ENCODE results near the gene SNU13. TPM values are rescaled to one million over a fixed set of nuclear protein-coding genes. Genes with fewer than 3 reads are reported as not detected.
"Not testable (repeated sequence)": the region's sequence is repeated elsewhere in the genome, so short reads cannot be mapped to it uniquely, and the experiment has no call there.

Gene SNU13
- 159 TPM for total RNA-seq
- 100 to 1,000 TPM; 303 to 341 (median 316) TPM for polyA plus RNA-seq

GRCh38 chr22:41688365-41689211 lies at the start of gene SNU13:
Gene SNU13, minus strand, starts transcription at chr22:41688867. Its CDS starts 71 bp downstream, at chr22:41688796.
- DNase-seq (peak; percentile 91 to 96 (median 92)), ATAC-seq (ENCODE audit: low read depth in 2 of 2) (peak; percentile 96 to 97)
- peaks cover 21% of the 10 kb centered on the region for H3K4me1 ChIP-seq (ENCODE audit: control insufficient read depth, insufficient read depth, low read length, poor library complexity, severe bottlenecking)
- peak within 1 kb of the TSS; percentile 94 for H3K4me3 ChIP-seq (ENCODE audit: low read depth, low read length)
- Mint-ChIP-seq H3K4me1 (peaks cover 9 to 42% (median 27%) of the 10 kb centered on the region in 4 donors), H3K4me3 (peak within 1 kb of the TSS; percentile 95 to 98 (median 97)), H3K27ac (peak within 1 kb of the TSS; percentile 99), H3K9me3 (no peaks in the 10 kb centered on the region), H3K27me3 (no peaks in the 10 kb centered on the region), H3K36me3 (no peaks in the 10 kb centered on the region)
- peak within 1 kb of the TSS; percentile 97 for H3K27ac ChIP-seq (ENCODE audit: insufficient read depth, low read length, poor library complexity, severe bottlenecking)
- H3K36me3 ChIP-seq (ENCODE audit: control insufficient read depth, insufficient read depth, low read length) = peaks cover 3% of the 10 kb centered on the region
- no peaks in the 10 kb centered on the region for H3K27me3 ChIP-seq (ENCODE audit: control insufficient read depth, insufficient read depth, low read length)
- no peaks in the 10 kb centered on the region for H3K9me3 ChIP-seq (ENCODE audit: control insufficient read depth in 2 of 2, low read length in 2 of 2)

DNA sequence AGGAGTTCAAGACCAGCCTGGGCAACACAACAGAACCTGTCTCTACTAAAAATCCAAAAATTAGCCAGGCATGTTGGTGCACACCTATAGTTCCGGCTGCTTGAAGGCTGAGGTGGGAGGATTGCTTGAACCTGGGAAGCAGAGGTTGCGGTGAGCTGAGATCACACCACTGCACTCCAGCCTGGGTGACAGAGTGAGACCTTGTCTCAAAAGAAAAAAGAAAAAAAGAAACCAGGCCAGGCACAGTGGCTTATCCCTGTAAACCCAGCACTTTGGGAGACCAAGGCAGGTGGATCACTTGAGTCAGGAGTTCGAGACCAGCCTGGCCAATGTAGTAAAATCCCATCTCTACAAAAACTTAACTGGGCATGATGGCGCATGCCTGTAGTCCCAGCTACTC lies 44.6 kb upstream of the SNU13 start:
- peaks cover 13% of the 10 kb centered on the region for H3K27me3 Mint-ChIP-seq
- H3K4me1 ChIP-seq (ENCODE audit: control insufficient read depth, insufficient read depth, low read length, poor library complexity, severe bottlenecking) = not testable (repeated sequence)

DNA sequence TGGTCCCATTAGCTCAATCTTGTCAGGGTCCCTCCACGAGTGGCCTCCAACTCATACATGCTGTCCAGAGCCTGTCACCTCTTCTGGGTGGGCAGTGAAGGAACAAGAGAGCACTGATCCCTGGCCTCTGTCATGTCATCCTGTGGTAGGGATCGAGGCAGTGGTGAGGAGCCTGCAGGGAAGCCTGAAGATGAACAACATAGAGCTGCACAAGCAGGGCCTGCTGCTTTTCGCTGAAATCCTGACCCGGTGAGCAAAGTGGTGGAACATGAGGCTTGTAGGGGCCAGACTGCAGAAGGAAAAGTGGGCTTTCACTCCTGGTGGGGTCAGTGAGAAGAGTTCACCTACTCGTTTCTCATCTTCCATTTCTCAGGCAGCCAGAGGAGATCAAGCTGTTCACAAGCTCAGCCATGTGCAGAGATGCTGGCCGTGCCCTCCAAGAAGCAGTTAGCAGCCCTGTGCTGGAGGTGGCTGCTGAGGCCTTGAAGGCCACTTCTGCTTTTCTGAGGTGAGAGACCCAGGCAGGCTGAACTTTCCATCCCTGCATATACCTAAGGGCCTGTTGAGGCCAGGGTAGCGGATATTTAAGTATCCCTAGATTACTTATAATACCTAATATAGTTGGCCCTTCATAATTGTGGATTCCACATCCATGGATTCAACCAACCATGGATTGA lies 43.6 kb upstream of the SNU13 start:
- Mint-ChIP-seq H3K27ac (no peak overlapping the region), H3K27me3 (peaks cover 11% of the 10 kb centered on the region)

More for the DNA sequence above, 44.6 kb upstream of the SNU13 start:
- not testable (repeated sequence) for H3K9me3 Mint-ChIP-seq; H3K4me3 ChIP-seq (ENCODE audit: low read depth, low read length); H3K27ac Mint-ChIP-seq; H3K9me3 ChIP-seq (ENCODE audit: control insufficient read depth in 2 of 2, low read length in 2 of 2); H3K36me3 ChIP-seq (ENCODE audit: control insufficient read depth, insufficient read depth, low read length); H3K36me3 Mint-ChIP-seq; ATAC-seq (ENCODE audit: low read depth in 2 of 2); H3K27me3 ChIP-seq (ENCODE audit: control insufficient read depth, insufficient read depth, low read length); H3K27ac ChIP-seq (ENCODE audit: insufficient read depth, low read length, poor library complexity, severe bottlenecking); H3K4me3 Mint-ChIP-seq; DNase-seq; H3K4me1 Mint-ChIP-seq

GRCh38 chr22:41731609-41732008 lies 42.9 kb upstream of the SNU13 start:
- H3K4me3 ChIP-seq (ENCODE audit: low read depth, low read length) = no peak overlapping the region
- Mint-ChIP-seq H3K27me3 (peaks cover 9% of the 10 kb centered on the region), H3K4me1 (no peaks in the 10 kb centered on the region), H3K4me3 (no peak overlapping the region), H3K36me3 (no peaks in the 10 kb centered on the region), H3K9me3 (no peaks in the 10 kb centered on the region), H3K27ac (no peak overlapping the region)
- H3K27me3 ChIP-seq (ENCODE audit: control insufficient read depth, insufficient read depth, low read length) = no peaks in the 10 kb centered on the region
- H3K36me3 ChIP-seq (ENCODE audit: control insufficient read depth, insufficient read depth, low read length) = no peaks in the 10 kb centered on the region
- DNase-seq (no peak), ATAC-seq (ENCODE audit: low read depth in 2 of 2) (no peak)
- H3K9me3 ChIP-seq (ENCODE audit: control insufficient read depth in 2 of 2, low read length in 2 of 2) = no peaks in the 10 kb centered on the region
- H3K4me1 ChIP-seq (ENCODE audit: control insufficient read depth, insufficient read depth, low read length, poor library complexity, severe bottlenecking) = no peaks in the 10 kb centered on the region
- H3K27ac ChIP-seq (ENCODE audit: insufficient read depth, low read length, poor library complexity, severe bottlenecking) = no peak overlapping the region

More for the DNA sequence above, 43.6 kb upstream of the SNU13 start:
- Histone ChIP-seq H3K4me1 (ENCODE audit: control insufficient read depth, insufficient read depth, low read length, poor library complexity, severe bottlenecking) (no peaks in the 10 kb centered on the region), H3K27ac (ENCODE audit: insufficient read depth, low read length, poor library complexity, severe bottlenecking) (no peak overlapping the region), H3K9me3 (ENCODE audit: control insufficient read depth in 2 of 2, low read length in 2 of 2) (no peaks in the 10 kb centered on the region), H3K36me3 (ENCODE audit: control insufficient read depth, insufficient read depth, low read length) (no peaks in the 10 kb centered on the region), H3K27me3 (ENCODE audit: control insufficient read depth, insufficient read depth, low read length) (no peaks in the 10 kb centered on the region), H3K4me3 (ENCODE audit: low read depth, low read length) (no peak overlapping the region)
- ATAC-seq (ENCODE audit: low read depth in 2 of 2) (no peak), DNase-seq (no peak)
- no peaks in the 10 kb centered on the region for H3K4me1 Mint-ChIP-seq
- no peaks in the 10 kb centered on the region for H3K36me3 Mint-ChIP-seq
- H3K9me3 Mint-ChIP-seq = no peaks in the 10 kb centered on the region
- no peak overlapping the region for H3K4me3 Mint-ChIP-seq

- Mint-ChIP-seq H3K27ac (peak overlapping the region in 1 of 3 donors; percentile 64), H3K9me3 (peaks cover 0 to 2% (median 0%) of the 10 kb centered on the region in 7 donors), H3K4me3 (no peak overlapping the region), H3K4me1 (no peaks in the 10 kb centered on the region), H3K36me3 (no peaks in the 10 kb centered on the region), H3K27me3 (peaks cover 5% of the 10 kb centered on the region)
- Histone ChIP-seq H3K4me3 (ENCODE audit: low read depth, low read length) (no peak overlapping the region), H3K4me1 (ENCODE audit: control insufficient read depth, insufficient read depth, low read length, poor library complexity, severe bottlenecking) (no peaks in the 10 kb centered on the region), H3K36me3 (ENCODE audit: control insufficient read depth, insufficient read depth, low read length) (no peaks in the 10 kb centered on the region), H3K27ac (ENCODE audit: insufficient read depth, low read length, poor library complexity, severe bottlenecking) (no peak overlapping the region), H3K9me3 (ENCODE audit: control insufficient read depth in 2 of 2, low read length in 2 of 2) (no peaks in the 10 kb centered on the region), H3K27me3 (ENCODE audit: control insufficient read depth, insufficient read depth, low read length) (no peaks in the 10 kb centered on the region)
- ATAC-seq (ENCODE audit: low read depth in 2 of 2) = no peak
- no peak for DNase-seq
These were observed 36.9 kb upstream of the SNU13 start for GRCh38 chr22:41725510-41726110.

- Mint-ChIP-seq H3K27ac (no peak overlapping the region), H3K9me3 (peaks cover 0 to 2% (median 0%) of the 10 kb centered on the region in 7 donors), H3K4me1 (no peaks in the 10 kb centered on the region), H3K27me3 (peaks cover 9% of the 10 kb centered on the region), H3K36me3 (no peaks in the 10 kb centered on the region), H3K4me3 (no peak overlapping the region)
- DNase-seq (no peak), ATAC-seq (ENCODE audit: low read depth in 2 of 2) (no peak)
- Histone ChIP-seq H3K36me3 (ENCODE audit: control insufficient read depth, insufficient read depth, low read length) (no peaks in the 10 kb centered on the region), H3K9me3 (ENCODE audit: control insufficient read depth in 2 of 2, low read length in 2 of 2) (no peaks in the 10 kb centered on the region), H3K27ac (ENCODE audit: insufficient read depth, low read length, poor library complexity, severe bottlenecking) (no peak overlapping the region), H3K4me3 (ENCODE audit: low read depth, low read length) (no peak overlapping the region), H3K4me1 (ENCODE audit: control insufficient read depth, insufficient read depth, low read length, poor library complexity, severe bottlenecking) (no peaks in the 10 kb centered on the region), H3K27me3 (ENCODE audit: control insufficient read depth, insufficient read depth, low read length) (no peaks in the 10 kb centered on the region)
These were observed 33.8 kb upstream of the SNU13 start for GRCh38 chr22:41722496-41722895.

GRCh38 chr22:41713004-41713403 lies 24.3 kb upstream of the SNU13 start:
- H3K9me3 ChIP-seq (ENCODE audit: control insufficient read depth in 2 of 2, low read length in 2 of 2) = no peaks in the 10 kb centered on the region
- ATAC-seq (ENCODE audit: low read depth in 2 of 2) = no peak
- no peak overlapping the region for H3K4me3 ChIP-seq (ENCODE audit: low read depth, low read length)
- H3K4me1 ChIP-seq (ENCODE audit: control insufficient read depth, insufficient read depth, low read length, poor library complexity, severe bottlenecking) = no peaks in the 10 kb centered on the region
- H3K27me3 Mint-ChIP-seq = peaks cover 33% of the 10 kb centered on the region
- no peaks in the 10 kb centered on the region for H3K36me3 ChIP-seq (ENCODE audit: control insufficient read depth, insufficient read depth, low read length)
- H3K4me1 Mint-ChIP-seq = no peaks in the 10 kb centered on the region
- H3K4me3 Mint-ChIP-seq = no peak overlapping the region
- peaks cover 0 to 2% (median 0%) of the 10 kb centered on the region in 7 donors for H3K9me3 Mint-ChIP-seq
- no peak for DNase-seq
- no peak overlapping the region for H3K27ac Mint-ChIP-seq
- no peaks in the 10 kb centered on the region for H3K36me3 Mint-ChIP-seq
- no peak overlapping the region for H3K27ac ChIP-seq (ENCODE audit: insufficient read depth, low read length, poor library complexity, severe bottlenecking)
- H3K27me3 ChIP-seq (ENCODE audit: control insufficient read depth, insufficient read depth, low read length) = no peaks in the 10 kb centered on the region

All from CD4-positive, CD25-positive, alpha-beta regulatory T cell (primary cell).